Activated naive CD8-positive, alpha-beta T cell treated with anti-CD3 and anti-CD28 coated beads, Interleukin-2, amount 10 ng/mL, durations not matched to agents 7 days and 5 days (primary cell): ENCODE data around the gene GTSE1. TPM values are rescaled to one million over a fixed set of nuclear protein-coding genes. Genes with fewer than 3 reads are reported as not detected.

ENCODE experiments used
- ATAC-seq: fragments of 150-1000 bp; cut with Tn5 transposase; one replicate; pipeline ENCODE4 v1.10.0; 2021; ENCODE audit warnings: low read depth, moderate library complexity
- POLR2A ChIA-PET: fragments of 350-600 bp; sonication (Branson Sonifier 250); formaldehyde crosslinking; loops from one replicate; lab custom pipeline; 2021; ENCODE audit warnings: antibody characterized with exemption; lab: Charles Lee
- DNase-seq: peaks from one replicate; pipeline ENCODE4 v3.0.0; 2021
- H3K27ac Mint-ChIP-seq: one replicate; pipeline ENCODE4 v1.8.0; 2022; ENCODE audit warnings: mild to moderate bottlenecking, mixed read lengths
- H3K27me3 Mint-ChIP-seq: one replicate; pipeline ENCODE4 v1.8.0; 2022; ENCODE audit warnings: mild to moderate bottlenecking, moderate library complexity, mixed read lengths
- H3K36me3 Mint-ChIP-seq: one replicate; pipeline ENCODE4 v1.8.0; 2021; ENCODE audit warnings: mild to moderate bottlenecking, mixed read lengths
- H3K4me1 Mint-ChIP-seq: one replicate; pipeline ENCODE4 v1.8.0; 2021; ENCODE audit warnings: mixed read lengths
- H3K4me3 Mint-ChIP-seq: one replicate; pipeline ENCODE4 v1.8.0; 2022; ENCODE audit warnings: mild to moderate bottlenecking, moderate library complexity, mixed read lengths
- H3K9me3 Mint-ChIP-seq: one replicate; pipeline ENCODE4 v1.8.0; 2021; ENCODE audit warnings: mixed read lengths
- total RNA-seq, 2 experiments: library from RNA; stranded (reverse); gene quantifications; one replicate each; pipeline ENCODE4 v1.2.3, GENCODE V29; 2021

The GTSE1 gene
- total RNA-seq, 2 experiments from 2014 or later = 64.9 to 73.8 TPM

- H3K9me3 Mint-ChIP-seq = peaks cover 9% of the 10 kb centered on the region
- H3K36me3 Mint-ChIP-seq = peaks cover 3% of the 10 kb centered on the region
- DNase-seq (no peak), ATAC-seq (no peak)
- peaks cover 20% of the 10 kb centered on the region for H3K27me3 Mint-ChIP-seq
- peaks cover 17% of the 10 kb centered on the region for H3K4me1 Mint-ChIP-seq
- POLR2A ChIA-PET = no interaction called here
- no peak overlapping the region for H3K27ac Mint-ChIP-seq
- no peak overlapping the region for H3K4me3 Mint-ChIP-seq
Measured at GRCh38 chr22:46374663-46375474, 78.2 kb downstream of the GTSE1 start.

DNA sequence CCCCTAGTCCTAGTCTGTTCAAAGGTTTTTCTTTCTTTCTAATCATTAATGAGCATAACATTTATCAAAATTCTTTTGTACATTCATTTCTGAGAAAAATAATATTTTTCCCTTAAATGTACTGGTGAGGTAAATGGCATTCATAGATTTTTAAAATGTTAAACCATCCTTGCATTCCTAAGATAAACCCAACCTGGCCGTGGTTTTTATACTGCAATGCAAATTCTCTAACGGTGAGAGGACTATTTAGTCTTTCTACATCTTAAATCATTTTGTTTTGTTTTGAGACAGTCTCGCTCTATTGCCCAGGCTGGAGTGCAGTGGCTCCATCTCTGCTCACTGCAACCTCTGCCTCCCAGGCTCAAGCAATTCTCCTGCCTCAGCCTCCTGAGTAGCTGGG, 79.4 kb downstream of the GTSE1 start:
- peaks cover 20% of the 10 kb centered on the region for H3K27me3 Mint-ChIP-seq
- H3K4me1 Mint-ChIP-seq = peaks cover 9% of the 10 kb centered on the region
- H3K36me3 Mint-ChIP-seq = peaks cover 3% of the 10 kb centered on the region
- ATAC-seq = no peak
- no peak overlapping the region for H3K4me3 Mint-ChIP-seq
- DNase-seq = no peak
- H3K9me3 Mint-ChIP-seq = peaks cover 9% of the 10 kb centered on the region
- POLR2A ChIA-PET = no interaction called here
- no peak overlapping the region for H3K27ac Mint-ChIP-seq

GRCh38 chr22:46376908-46377524, 80.3 kb downstream of the GTSE1 start:
- no peak for ATAC-seq
- Mint-ChIP-seq H3K4me1 (peaks cover 6% of the 10 kb centered on the region), H3K27me3 (peaks cover 20% of the 10 kb centered on the region), H3K36me3 (peaks cover 3% of the 10 kb centered on the region), H3K27ac (no peak overlapping the region), H3K9me3 (peaks cover 9% of the 10 kb centered on the region), H3K4me3 (no peak overlapping the region)
- POLR2A ChIA-PET = no interaction called here
- no peak for DNase-seq

- peaks cover 16% of the 10 kb centered on the region for H3K27me3 Mint-ChIP-seq
- peaks cover 3% of the 10 kb centered on the region for H3K36me3 Mint-ChIP-seq
- no peak overlapping the region for H3K4me3 Mint-ChIP-seq
- H3K27ac Mint-ChIP-seq = no peak overlapping the region
- DNase-seq (no peak), ATAC-seq (no peak)
- H3K4me1 Mint-ChIP-seq = peaks cover 6% of the 10 kb centered on the region
- POLR2A ChIA-PET = no interaction called here
- peaks cover 9% of the 10 kb centered on the region for H3K9me3 Mint-ChIP-seq
Measured at GRCh38 chr22:46377525-46378425, 81.1 kb downstream of the GTSE1 start.

DNA sequence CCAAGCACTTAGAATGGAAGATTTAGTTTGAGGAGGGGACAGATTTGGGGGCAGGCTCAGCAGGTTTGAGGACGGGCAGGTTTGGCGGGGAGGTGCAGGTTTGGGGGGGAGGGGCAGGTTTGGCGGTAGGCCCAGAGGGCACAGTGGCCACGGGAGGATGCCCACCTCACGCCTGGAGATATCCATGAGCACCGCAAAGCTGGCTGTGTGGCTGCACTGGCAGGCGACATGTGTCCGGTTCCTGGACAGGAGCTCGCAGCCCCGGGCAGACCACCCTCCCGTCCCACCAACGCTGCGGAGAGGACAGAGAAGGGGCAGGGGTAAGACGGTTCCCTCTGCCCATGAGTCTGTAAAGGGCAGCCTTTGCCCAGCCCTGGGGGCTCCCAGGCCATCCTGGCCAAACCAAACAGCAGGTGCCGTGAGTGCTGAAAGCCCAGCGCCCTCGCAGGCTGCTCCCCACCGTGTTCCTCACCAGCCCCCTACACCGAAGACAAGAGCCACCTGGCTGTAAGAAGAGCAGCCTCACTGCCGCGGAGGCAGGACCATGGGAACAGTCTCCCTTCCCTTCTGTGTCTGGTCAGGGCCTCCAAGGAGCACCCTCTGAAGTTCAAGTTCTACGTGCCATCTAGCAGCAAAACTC, 81.9 kb downstream of the GTSE1 start:
- H3K4me1 Mint-ChIP-seq = peaks cover 5% of the 10 kb centered on the region
- no peak overlapping the region for H3K4me3 Mint-ChIP-seq
- DNase-seq (no peak), ATAC-seq (no peak)
- H3K27me3 Mint-ChIP-seq = peaks cover 16% of the 10 kb centered on the region
- H3K36me3 Mint-ChIP-seq = peaks cover 3% of the 10 kb centered on the region
- peaks cover 9% of the 10 kb centered on the region for H3K9me3 Mint-ChIP-seq
- no peak overlapping the region for H3K27ac Mint-ChIP-seq
- POLR2A ChIA-PET = no interaction called here

- POLR2A ChIA-PET = no interaction called here
- ATAC-seq = no peak
- peaks cover 10% of the 10 kb centered on the region for H3K27me3 Mint-ChIP-seq
- peaks cover 3% of the 10 kb centered on the region for H3K36me3 Mint-ChIP-seq
- no peaks in the 10 kb centered on the region for H3K4me1 Mint-ChIP-seq
- no peak overlapping the region for H3K4me3 Mint-ChIP-seq
- H3K9me3 Mint-ChIP-seq = peaks cover 9% of the 10 kb centered on the region
- DNase-seq = no peak
- H3K27ac Mint-ChIP-seq = no peak overlapping the region
Measured at GRCh38 chr22:46379066-46379930, 82.6 kb downstream of the GTSE1 start.

DNA sequence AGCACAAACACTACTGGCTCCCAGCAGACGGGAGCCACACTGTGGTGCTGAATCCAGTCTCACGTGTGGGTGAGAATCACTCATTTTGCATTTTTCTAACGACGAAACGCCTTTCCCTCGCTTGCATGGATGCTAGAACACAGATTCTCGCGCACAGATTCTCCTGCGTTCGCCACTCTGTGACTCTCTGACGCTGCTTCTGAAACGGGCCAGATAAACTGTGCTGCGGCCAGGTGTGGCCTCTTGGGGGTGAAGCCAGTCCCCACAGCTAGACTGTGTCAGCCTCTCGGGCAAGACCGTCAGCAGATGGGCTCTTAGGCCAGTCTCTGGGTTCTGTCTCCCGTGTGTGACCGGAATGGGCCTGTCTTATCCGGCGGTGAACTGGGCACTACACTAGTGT, 83.4 kb downstream of the GTSE1 start:
- Mint-ChIP-seq H3K36me3 (peaks cover 3% of the 10 kb centered on the region), H3K4me3 (no peak overlapping the region), H3K9me3 (peaks cover 8% of the 10 kb centered on the region), H3K27me3 (peaks cover 7% of the 10 kb centered on the region), H3K27ac (no peak overlapping the region), H3K4me1 (no peaks in the 10 kb centered on the region)
- ATAC-seq = no peak
- POLR2A ChIA-PET = no interaction called here
- DNase-seq = no peak

Other genes with a start within 250 kb of the GTSE1 start
- 10 to 100 TPM; 20.7 to 24.9 TPM for gene PPARA, start 146.3 kb upstream of the GTSE1 start, total RNA-seq
- gene CDPF1, start 46.6 kb upstream of the GTSE1 start, total RNA-seq = 10 to 100 TPM; 11.2 to 13.6 TPM
- gene PKDREJ, start 33.5 kb upstream of the GTSE1 start, total RNA-seq = not detected
- 10 to 100 TPM; 24.3 to 25.0 TPM for gene TTC38, start 28.9 kb upstream of the GTSE1 start, total RNA-seq
- gene TRMU, start 38.8 kb downstream of the GTSE1 start, total RNA-seq = 10 to 100 TPM; 76.3 to 86.4 TPM
- gene CELSR1, start 240.8 kb downstream of the GTSE1 start, total RNA-seq = under 1 TPM; 0.31 to 0.33 TPM